Caco-2 (cell line): ENCODE measurements around the gene ANO4. TPM values are rescaled to one million over a fixed set of nuclear protein-coding genes. Genes with fewer than 3 reads are reported as not detected.

Source experiments
- BruUV-seq: library from RNA; stranded (reverse); fragments of 400-500 nt; replicated peaks from 2 replicates; lab custom pipeline; 2021; lab: Mats Ljungman, UMichigan
- CTCF ChIA-PET: fragments of 300-600 bp; sonication (Branson Sonifier 250); formaldehyde crosslinking; loops from one replicate; lab custom pipeline; 2022; ENCODE audit warnings: antibody characterized with exemption; lab: Charles Lee
- POLR2A ChIA-PET: fragments of 300-600 bp; sonication (Branson Sonifier 250); formaldehyde crosslinking; loops from one replicate; lab custom pipeline; 2022; ENCODE audit warnings: antibody characterized with exemption; lab: Charles Lee
- DNase-seq, 2 experiments: peaks; one replicate each; pipeline versions ENCODE4 v3.0.0 to v3.0.0-alpha.2; 2020 to 2022
- H3K27me3 ChIP-seq: replicated peaks from 2 replicates; pipeline ENCODE4 v1.6.0; 2011; ENCODE audit warnings: low read length; ENCODE audit not compliant: control insufficient read depth, insufficient read depth
- H3K36me3 ChIP-seq: 2 replicates; pipeline ENCODE4 v1.5.1; 2011; ENCODE audit warnings: low read length; ENCODE audit not compliant: control insufficient read depth, insufficient read depth
- H3K4me1 ChIP-seq: fragments of 250-450 bp; sonication (Bioruptor Pico); 2 replicates; pipeline ENCODE4 v1.5.1; 2020; ENCODE audit warnings: mild to moderate bottlenecking
- H3K4me3 ChIP-seq: 2 replicates; pipeline ENCODE4 v1.5.1; 2011; ENCODE audit warnings: low read depth, mild to moderate bottlenecking, control low read depth, low read length
- H3K9me3 ChIP-seq: fragments of 250-450 bp; sonication (Bioruptor Pico); 2 replicates; pipeline ENCODE4 v1.5.1; 2020; ENCODE audit warnings: mild to moderate bottlenecking, moderate library complexity
- H3K27ac Mint-ChIP-seq: one replicate; pipeline ENCODE4 v1.8.0; 2022; ENCODE audit warnings: mixed read lengths; ENCODE audit not compliant: unreplicated experiment
- H3K27me3 Mint-ChIP-seq: one replicate; pipeline ENCODE4 v1.8.0; 2022; ENCODE audit warnings: mixed read lengths; ENCODE audit not compliant: insufficient read depth, unreplicated experiment
- H3K36me3 Mint-ChIP-seq: one replicate; pipeline ENCODE4 v1.8.0; 2022; ENCODE audit warnings: mild to moderate bottlenecking, mixed read lengths; ENCODE audit not compliant: insufficient read depth, unreplicated experiment
- H3K4me1 Mint-ChIP-seq: one replicate; pipeline ENCODE4 v1.8.0; 2022; ENCODE audit warnings: low read depth, mixed read lengths; ENCODE audit not compliant: unreplicated experiment
- H3K4me3 Mint-ChIP-seq: one replicate; pipeline ENCODE4 v1.8.0; 2022; ENCODE audit warnings: mild to moderate bottlenecking, moderate library complexity, mixed read lengths; ENCODE audit not compliant: unreplicated experiment
- H3K9me3 Mint-ChIP-seq: one replicate; pipeline ENCODE4 v1.8.0; 2022; ENCODE audit warnings: mixed read lengths; ENCODE audit not compliant: unreplicated experiment
- intact Hi-C: fragments of 100-400 bp; cut with micrococcal nuclease; formaldehyde crosslinking; loops from one replicate; pipeline ENCODE4 v1.10.0; 2022; ENCODE audit not compliant: unreplicated experiment
- total RNA-seq: library from RNA; stranded (reverse); gene quantifications from 2 replicates; pipeline ENCODE4 v1.2.3, GENCODE V29; 2022
- TF ChIP-seq, protein P1 (sequence below), 2 experiments: fragments of 200-600 bp in 1 of 2; IDR thresholded peaks; 1 replicate in 1 of 2; 2 replicates in 1 of 2; pipeline versions ENCODE4 v1.5.1 to v1.8.0; 2011 to 2022; ENCODE audit warnings: antibody characterized with exemption in 1 of 2, control low read depth in 1 of 2, inconsistent platforms in 1 of 2, low read depth in 1 of 2, low read length in 1 of 2, mild to moderate bottlenecking in 1 of 2, moderate library complexity in 1 of 2; ENCODE audit not compliant: insufficient read depth in 1 of 2, severe bottlenecking in 1 of 2, unreplicated experiment in 1 of 2

The ANO4 gene
- total RNA-seq, 1 experiment from 2014 or later, result 0.09 TPM

DNA sequence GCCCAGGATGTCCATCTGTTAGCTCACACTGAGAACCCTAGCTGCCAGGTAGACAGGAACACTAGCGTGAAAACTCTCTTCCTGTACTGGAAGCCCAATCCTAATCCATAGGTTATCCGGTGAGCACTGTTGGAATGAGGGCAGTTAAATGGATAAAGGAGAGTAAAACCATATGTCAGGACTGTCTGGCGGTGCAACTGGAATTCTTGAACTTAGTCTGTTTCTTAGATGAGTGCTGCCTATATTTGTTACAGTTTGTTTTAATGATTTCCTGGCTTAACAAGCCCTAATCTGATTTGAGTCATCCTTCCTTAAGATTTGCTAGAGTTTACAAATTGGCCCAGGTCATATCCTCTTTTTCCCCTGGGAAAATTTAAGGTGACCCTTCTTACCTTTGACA lies 104.7 kb downstream of the ANO4 start:
- H3K9me3 ChIP-seq, result peaks cover 3% of the 10 kb centered on the region; the same call in 1 of the 2 replicates
- Mint-ChIP-seq H3K36me3 (no peaks in the 10 kb centered on the region), H3K27ac (no peak overlapping the region), H3K9me3 (no peaks in the 10 kb centered on the region), H3K4me1 (no peaks in the 10 kb centered on the region), H3K27me3 (peaks cover 8% of the 10 kb centered on the region), H3K4me3 (no peak overlapping the region)
- H3K36me3 ChIP-seq, result no peaks in the 10 kb centered on the region
- H3K4me3 ChIP-seq, result no peak overlapping the region
- H3K4me1 ChIP-seq, result no peaks in the 10 kb centered on the region
- DNase-seq, result no peak
- TF ChIP-seq, protein P1, sequence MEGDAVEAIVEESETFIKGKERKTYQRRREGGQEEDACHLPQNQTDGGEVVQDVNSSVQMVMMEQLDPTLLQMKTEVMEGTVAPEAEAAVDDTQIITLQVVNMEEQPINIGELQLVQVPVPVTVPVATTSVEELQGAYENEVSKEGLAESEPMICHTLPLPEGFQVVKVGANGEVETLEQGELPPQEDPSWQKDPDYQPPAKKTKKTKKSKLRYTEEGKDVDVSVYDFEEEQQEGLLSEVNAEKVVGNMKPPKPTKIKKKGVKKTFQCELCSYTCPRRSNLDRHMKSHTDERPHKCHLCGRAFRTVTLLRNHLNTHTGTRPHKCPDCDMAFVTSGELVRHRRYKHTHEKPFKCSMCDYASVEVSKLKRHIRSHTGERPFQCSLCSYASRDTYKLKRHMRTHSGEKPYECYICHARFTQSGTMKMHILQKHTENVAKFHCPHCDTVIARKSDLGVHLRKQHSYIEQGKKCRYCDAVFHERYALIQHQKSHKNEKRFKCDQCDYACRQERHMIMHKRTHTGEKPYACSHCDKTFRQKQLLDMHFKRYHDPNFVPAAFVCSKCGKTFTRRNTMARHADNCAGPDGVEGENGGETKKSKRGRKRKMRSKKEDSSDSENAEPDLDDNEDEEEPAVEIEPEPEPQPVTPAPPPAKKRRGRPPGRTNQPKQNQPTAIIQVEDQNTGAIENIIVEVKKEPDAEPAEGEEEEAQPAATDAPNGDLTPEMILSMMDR (IDR thresholded peaks at IDR 0.05; ENCODE audit: insufficient read depth in 1 of 2, low read depth in 1 of 2, low read length in 1 of 2, severe bottlenecking in 1 of 2, unreplicated experiment in 1 of 2), result no peak
- BruUV-seq, result no TSS peak
- H3K27me3 ChIP-seq, result no peaks in the 10 kb centered on the region
- ChIA-PET POLR2A (no interaction called here), CTCF (no interaction called here)
- intact Hi-C loops, result no loop called here

DNA sequence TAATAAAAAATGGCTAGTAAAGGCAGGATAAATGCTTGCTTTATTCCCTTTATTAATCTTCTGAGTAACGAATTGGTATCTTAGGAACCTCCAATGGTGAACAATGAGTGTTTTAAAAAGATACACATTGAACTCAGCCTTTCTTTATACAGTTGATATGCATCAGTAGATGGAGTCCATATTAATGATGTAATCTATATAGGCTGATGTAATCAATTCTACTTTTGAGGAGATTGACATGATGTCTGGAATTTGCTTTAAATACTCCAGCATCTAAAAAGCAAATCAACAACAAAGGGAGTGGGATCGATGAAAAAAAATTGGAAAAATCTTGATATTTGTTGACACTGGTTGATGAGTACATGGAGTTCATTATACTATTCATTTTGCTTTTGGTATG lies 106.2 kb downstream of the ANO4 start:
- no peaks in the 10 kb centered on the region for H3K4me1 ChIP-seq
- no peaks in the 10 kb centered on the region for H3K36me3 ChIP-seq
- Mint-ChIP-seq H3K9me3 (no peaks in the 10 kb centered on the region), H3K36me3 (no peaks in the 10 kb centered on the region), H3K27ac (no peak overlapping the region), H3K27me3 (peaks cover 8% of the 10 kb centered on the region), H3K4me3 (no peak overlapping the region), H3K4me1 (no peaks in the 10 kb centered on the region)
- no peak for DNase-seq
- intact Hi-C loops, result no loop called here
- no peaks in the 10 kb centered on the region for H3K27me3 ChIP-seq
- H3K4me3 ChIP-seq, result no peak overlapping the region
- peaks cover 3% of the 10 kb centered on the region; the same call in 1 of the 2 replicates for H3K9me3 ChIP-seq
- BruUV-seq, result no TSS peak
- POLR2A ChIA-PET, result no interaction called here
- CTCF ChIA-PET, result no interaction called here
- TF ChIP-seq, protein P1 (IDR thresholded peaks at IDR 0.05; ENCODE audit: insufficient read depth in 1 of 2, low read depth in 1 of 2, low read length in 1 of 2, severe bottlenecking in 1 of 2, unreplicated experiment in 1 of 2), result no peak

DNA sequence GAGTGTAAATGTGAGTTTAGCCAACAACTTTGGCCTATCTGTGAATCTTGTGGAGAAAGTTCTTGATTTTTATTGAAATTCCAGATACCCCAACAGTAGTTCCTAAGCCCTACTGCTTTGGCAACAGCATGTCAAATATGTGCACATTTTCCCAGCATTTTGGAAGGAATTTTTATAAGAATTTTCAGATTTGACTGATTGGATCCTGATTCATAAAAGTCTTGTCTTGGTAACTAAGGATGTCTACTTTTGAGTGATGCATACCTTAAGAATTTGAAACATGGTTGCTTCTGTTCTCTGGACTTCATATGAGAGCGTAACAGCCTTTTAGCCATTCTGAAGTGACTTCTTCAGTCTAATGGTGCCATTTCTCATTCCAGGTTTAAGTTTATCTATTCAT lies 106.7 kb downstream of the ANO4 start:
- H3K27me3 ChIP-seq, result no peaks in the 10 kb centered on the region
- peaks cover 3% of the 10 kb centered on the region; the same call in 1 of the 2 replicates for H3K9me3 ChIP-seq
- Mint-ChIP-seq H3K4me3 (no peak overlapping the region), H3K27ac (no peak overlapping the region), H3K9me3 (no peaks in the 10 kb centered on the region), H3K36me3 (no peaks in the 10 kb centered on the region), H3K4me1 (no peaks in the 10 kb centered on the region), H3K27me3 (peaks cover 8% of the 10 kb centered on the region)
- TF ChIP-seq, protein P1 (IDR thresholded peaks at IDR 0.05; ENCODE audit: insufficient read depth in 1 of 2, low read depth in 1 of 2, low read length in 1 of 2, severe bottlenecking in 1 of 2, unreplicated experiment in 1 of 2), result no peak
- no peak overlapping the region for H3K4me3 ChIP-seq
- H3K4me1 ChIP-seq, result no peaks in the 10 kb centered on the region
- no peak for DNase-seq
- intact Hi-C loops, result no loop called here
- no peaks in the 10 kb centered on the region for H3K36me3 ChIP-seq
- POLR2A ChIA-PET, result no interaction called here
- CTCF ChIA-PET, result no interaction called here
- no TSS peak for BruUV-seq
